Measurements from ENCODE around the gene OOSP3.
"Not testable (repeated sequence)": the region's sequence is repeated elsewhere in the genome, so short reads cannot be mapped to it uniquely, and the experiment has no call there.

Gene OOSP3

GRCh38 chr11:59878575-59878974, at the start of gene OOSP3:
OOSP3 (plus strand) TSS chr11:59878782; CDS start chr11:59878809, 27 bp downstream.
- DNase-seq (ENCODE audit: low read depth): no peak

DNA sequence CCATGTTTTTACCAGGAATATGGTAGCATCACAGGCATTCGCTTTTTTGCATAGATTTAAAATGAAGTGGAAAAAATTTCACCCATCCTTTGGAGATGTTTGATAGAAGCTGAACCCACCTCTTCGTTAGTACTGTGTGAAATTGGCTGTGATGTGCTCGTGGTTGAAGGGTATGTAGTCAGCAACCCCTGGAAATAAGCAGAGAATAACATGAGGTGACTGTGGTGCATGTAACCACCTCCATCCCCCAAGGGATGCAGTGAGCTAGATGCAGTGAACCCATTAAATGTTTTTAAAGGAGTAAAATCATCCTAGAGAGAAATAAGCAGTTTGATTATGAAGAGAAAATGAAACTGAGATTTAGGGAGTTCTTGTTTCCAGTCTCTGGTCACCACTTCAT, 49.2 kb upstream of the OOSP3 start:
- no peak for DNase-seq (ENCODE audit: low read depth)

GRCh38 chr11:59833602-59834001, 45.0 kb upstream of the OOSP3 start:
- no peak for DNase-seq (ENCODE audit: low read depth)

DNA sequence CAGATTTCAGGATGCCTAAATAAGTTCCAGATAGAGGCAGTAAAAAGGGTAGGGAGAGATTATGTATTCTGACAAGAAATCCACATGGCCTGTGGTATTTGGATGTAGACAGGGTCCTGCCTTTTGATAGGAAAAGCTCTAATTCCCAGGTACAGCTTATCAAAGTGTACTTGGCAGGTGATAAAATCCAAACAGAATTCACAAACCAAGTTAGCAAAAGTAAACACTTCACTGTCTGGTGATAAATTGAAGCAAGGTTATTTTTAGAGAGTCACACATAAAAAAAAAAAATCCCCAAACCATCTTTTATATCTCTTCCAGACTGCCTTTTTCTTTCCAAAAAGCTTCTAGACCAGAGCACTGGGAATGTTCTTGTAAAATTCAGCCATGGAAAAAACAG, 39.0 kb upstream of the OOSP3 start:
- no peak for DNase-seq (ENCODE audit: low read depth)

GRCh38 chr11:59841514-59841913, 37.1 kb upstream of the OOSP3 start:
- DNase-seq (ENCODE audit: low read depth): no peak

DNA sequence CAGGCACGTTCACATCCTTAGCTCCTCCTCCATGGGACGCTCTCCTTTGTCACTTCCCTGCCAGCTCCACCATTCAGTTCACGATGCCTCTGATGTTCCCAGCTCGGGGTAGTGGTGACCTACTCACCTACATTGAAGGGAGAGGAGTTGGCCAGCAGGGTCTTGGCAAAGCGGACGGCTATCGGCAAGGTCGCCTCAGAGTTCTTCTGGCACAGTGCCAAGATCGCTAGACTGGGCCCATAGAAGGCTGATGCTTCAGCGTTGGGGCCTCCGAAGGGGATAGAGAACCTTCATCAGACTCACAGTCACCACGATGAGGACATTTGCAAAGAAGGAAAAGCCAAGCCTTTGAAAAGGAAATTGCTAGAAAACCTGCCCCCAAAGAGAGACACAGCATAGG, 36.3 kb upstream of the OOSP3 start:
- no peak for DNase-seq (ENCODE audit: low read depth)

DNA sequence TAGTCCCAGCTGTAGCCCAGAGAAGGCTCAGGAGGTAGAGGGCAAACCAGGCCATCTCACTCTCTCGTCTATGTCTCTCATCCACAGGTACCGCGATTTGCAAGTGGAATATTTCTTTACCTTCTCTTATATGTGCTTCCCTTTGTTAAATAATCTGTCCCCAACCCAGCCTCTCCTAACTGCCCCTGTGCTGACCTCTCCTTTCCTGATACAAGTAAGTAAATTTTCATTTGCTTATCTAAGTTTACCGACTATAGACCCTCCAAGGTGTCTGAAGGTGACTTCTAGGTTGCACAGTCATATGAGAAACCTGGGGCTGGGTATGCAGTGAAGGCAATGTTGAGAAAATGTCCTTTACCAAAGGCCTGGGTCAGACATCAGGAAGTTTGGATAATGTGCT, 33.2 kb upstream of the OOSP3 start, which contains the start of gene CBLIF:
TSS of gene CBLIF (minus strand) at position 101 of the 400 bp plus-strand sequence. CDS start at position 55, 46 bp downstream.
- DNase-seq (ENCODE audit: low read depth): no peak

- DNase-seq (ENCODE audit: low read depth): no peak
Observed at GRCh38 chr11:59846556-59846955, 32.0 kb upstream of the OOSP3 start.

GRCh38 chr11:59847626-59848025, 31.0 kb upstream of the OOSP3 start:
- DNase-seq (ENCODE audit: low read depth): no peak

GRCh38 chr11:59848439-59848838, 30.1 kb upstream of the OOSP3 start:
- DNase-seq (ENCODE audit: low read depth): not testable (repeated sequence)

- no peak for DNase-seq (ENCODE audit: low read depth)
Observed at GRCh38 chr11:59849129-59849528, 29.5 kb upstream of the OOSP3 start.

DNA sequence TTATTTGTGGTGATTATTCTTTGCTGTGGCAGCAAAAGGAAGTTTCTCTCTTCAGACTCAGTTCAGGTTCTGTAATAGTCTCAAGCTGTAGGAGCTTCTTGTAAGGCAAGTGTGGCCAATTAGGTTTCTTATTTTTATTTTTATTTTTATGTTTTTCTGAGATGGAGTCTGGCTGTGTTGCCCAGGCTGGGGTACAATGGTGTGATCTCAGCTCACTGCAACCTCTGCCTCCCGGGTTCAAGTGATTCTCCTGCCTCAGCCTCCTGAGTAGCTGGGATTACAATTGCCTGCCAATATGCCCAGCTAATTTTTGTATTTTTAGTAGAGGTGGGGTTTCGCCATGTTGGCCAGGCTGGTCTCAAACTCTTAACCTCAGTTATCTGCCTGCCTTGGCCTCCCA, 29.0 kb upstream of the OOSP3 start:
- DNase-seq (ENCODE audit: low read depth): not testable (repeated sequence)

GRCh38 chr11:59851416-59851815, 27.2 kb upstream of the OOSP3 start:
- DNase-seq (ENCODE audit: low read depth): not testable (repeated sequence)

GRCh38 chr11:59854871-59855270, 23.7 kb upstream of the OOSP3 start:
- DNase-seq (ENCODE audit: low read depth): no peak

GRCh38 chr11:59857439-59858434, 20.8 kb upstream of the OOSP3 start:
- no peak for DNase-seq (ENCODE audit: low read depth)

GRCh38 chr11:59859673-59860072, 18.9 kb upstream of the OOSP3 start:
- no peak for DNase-seq (ENCODE audit: low read depth)

- DNase-seq (ENCODE audit: low read depth): no peak
Observed at GRCh38 chr11:59862252-59862651, 16.3 kb upstream of the OOSP3 start.

DNA sequence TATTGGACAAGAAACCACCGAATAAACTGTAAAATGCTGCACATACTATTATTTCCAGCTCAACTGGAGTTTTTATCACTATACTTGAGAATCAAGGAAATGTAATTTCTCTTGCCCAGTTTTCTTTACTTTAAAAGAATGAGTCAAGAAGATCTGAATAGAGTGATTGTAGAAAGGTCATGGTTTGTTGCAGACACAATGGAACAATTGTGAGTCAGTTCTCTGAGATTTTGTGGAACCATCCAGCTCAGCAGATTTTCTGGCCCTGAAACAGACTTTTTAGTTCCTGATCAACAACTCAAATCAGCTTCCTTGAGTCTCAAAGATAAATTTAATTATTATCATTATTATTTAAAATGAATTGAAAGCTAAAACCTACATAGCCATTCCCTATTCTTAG, 13.6 kb upstream of the OOSP3 start:
- no peak for DNase-seq (ENCODE audit: low read depth)

DNA sequence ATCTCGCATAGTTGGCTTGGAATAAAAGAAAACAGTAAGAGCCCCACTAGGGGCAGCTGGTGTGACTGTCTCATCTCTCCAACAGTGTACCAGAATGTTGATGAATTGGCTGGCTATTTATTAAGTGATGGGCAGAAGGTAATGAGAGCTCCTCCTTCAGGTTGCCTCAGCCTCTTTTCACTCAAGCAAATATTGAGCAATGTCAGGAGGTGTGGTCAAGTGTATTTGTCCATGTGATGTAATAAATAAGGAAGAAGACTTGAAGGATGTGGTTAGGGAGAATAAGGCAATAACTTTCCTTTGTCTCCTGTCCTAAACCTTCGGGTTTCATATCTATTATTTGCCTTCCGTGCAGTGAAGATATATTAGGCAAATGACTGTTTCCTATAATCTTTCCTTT, 12.2 kb upstream of the OOSP3 start, which contains the start of gene TCN1:
TSS of gene TCN1 (minus strand) at position 91 of the 400 bp plus-strand sequence. CDS start at position 74, 17 bp downstream.
- no peak for DNase-seq (ENCODE audit: low read depth)

DNA sequence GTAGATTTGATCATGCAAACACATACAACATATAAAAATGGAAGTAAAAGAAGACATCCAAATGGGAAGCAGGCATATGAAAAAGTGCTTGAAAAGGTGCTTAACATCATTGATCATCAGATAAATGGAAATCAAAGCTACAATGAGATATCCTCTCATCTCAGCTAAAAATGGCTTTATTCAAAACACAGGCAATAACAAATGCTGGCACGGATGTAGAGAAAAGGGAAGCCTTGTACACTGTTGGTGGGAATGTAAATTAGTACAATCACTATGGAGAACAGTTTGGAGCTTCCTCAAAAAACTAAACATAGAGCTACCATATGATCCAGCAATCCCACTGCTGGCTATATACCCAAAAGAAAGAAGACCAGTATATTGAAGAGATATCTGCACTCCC, 11.7 kb upstream of the OOSP3 start:
- no peak for DNase-seq (ENCODE audit: low read depth)

DNA sequence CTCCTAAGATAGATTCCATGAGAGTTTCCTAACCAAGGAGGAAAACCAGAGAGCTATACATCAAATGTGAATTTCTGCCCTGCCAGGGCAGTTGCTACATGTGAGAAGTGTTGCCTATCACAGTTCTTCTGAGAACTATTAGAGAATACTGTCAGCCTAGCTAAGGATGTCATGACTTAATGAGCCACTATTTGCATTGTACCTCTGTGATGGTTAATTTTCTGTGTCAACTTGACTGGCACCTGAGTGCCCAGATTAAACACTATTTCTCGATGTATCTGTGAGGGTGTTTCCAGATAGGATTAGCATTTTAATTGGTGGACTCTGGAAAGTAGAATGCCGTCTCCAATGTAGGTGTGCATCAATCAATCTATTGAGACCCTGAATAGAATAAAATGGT, 10.6 kb upstream of the OOSP3 start:
- DNase-seq (ENCODE audit: low read depth): no peak

DNA sequence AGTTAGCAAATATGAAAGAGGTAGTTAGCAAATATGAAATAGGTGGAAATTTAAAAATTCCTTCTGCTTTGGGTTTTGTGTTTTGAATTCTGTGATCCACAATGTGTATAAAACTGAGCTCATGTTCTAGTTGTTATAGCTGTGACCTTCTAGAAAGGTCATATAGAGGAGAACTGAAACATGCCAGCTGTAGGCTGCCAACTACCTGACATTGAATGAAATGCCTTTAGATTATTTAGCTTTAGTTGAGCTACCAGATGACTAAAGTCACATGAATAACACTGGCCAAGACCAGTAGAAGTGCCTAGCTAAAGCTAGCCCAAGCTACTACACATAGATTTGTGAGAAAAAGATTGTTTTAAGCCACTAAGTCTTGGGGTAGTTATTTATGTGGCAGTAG, 6.5 kb upstream of the OOSP3 start:
- DNase-seq (ENCODE audit: low read depth): no peak

- no peak for DNase-seq (ENCODE audit: low read depth)
Observed at GRCh38 chr11:59875856-59876519, 2.6 kb upstream of the OOSP3 start.

Measured in non-pigmented ciliary epithelial cell (primary cell).